ENCODE measurements around the gene MYBPC2.

DNA sequence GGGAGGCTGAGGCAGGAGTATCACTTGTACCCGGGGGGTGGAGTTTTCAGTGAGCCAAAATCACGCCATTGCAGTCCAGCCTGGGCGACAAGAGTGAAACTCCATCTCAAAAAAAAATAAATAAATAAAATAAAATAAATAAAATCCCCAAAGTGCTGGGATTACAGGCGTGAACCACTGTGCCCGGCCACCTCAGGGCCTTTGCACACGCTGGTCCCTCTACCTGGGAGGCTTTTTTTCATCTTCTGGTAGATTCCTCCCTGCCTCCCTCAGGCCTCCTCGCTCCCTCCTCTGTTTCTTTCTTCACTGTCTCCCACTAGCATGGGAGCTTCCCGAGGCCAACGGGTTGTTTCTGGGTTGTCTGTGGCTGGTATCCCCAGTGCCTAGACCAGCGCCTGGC is 15.1 kb downstream of the MYBPC2 start:
- TF ChIP-seq POLR2A (IDR thresholded peaks at IDR 0.05) = no peak
- TF ChIP-seq, protein P1, sequence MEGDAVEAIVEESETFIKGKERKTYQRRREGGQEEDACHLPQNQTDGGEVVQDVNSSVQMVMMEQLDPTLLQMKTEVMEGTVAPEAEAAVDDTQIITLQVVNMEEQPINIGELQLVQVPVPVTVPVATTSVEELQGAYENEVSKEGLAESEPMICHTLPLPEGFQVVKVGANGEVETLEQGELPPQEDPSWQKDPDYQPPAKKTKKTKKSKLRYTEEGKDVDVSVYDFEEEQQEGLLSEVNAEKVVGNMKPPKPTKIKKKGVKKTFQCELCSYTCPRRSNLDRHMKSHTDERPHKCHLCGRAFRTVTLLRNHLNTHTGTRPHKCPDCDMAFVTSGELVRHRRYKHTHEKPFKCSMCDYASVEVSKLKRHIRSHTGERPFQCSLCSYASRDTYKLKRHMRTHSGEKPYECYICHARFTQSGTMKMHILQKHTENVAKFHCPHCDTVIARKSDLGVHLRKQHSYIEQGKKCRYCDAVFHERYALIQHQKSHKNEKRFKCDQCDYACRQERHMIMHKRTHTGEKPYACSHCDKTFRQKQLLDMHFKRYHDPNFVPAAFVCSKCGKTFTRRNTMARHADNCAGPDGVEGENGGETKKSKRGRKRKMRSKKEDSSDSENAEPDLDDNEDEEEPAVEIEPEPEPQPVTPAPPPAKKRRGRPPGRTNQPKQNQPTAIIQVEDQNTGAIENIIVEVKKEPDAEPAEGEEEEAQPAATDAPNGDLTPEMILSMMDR (IDR thresholded peaks at IDR 0.05) = no peak

All from thyroid gland (tissue), 4 donors.